ENCODE results near the gene TSPYL6.
"Not testable (repeated sequence)": the region's sequence is repeated elsewhere in the genome, so short reads cannot be mapped to it uniquely, and the experiment has no call there.

- TF ChIP-seq CTCF (conservative IDR thresholded peaks at IDR 0.05; ENCODE audit: low read depth, low read length); RAD21 (IDR thresholded peaks at IDR 0.05; ENCODE audit: low read length); FOS (IDR thresholded peaks at IDR 0.05; ENCODE audit: low read depth, low read length); POLR2A (IDR thresholded peaks at IDR 0.05; ENCODE audit: low read depth, low read length); RCOR1 (IDR thresholded peaks at IDR 0.05; ENCODE audit: insufficient replicate concordance, low read length): not testable (repeated sequence)
Measured at GRCh38 chr2:54294665-54295064, 38.6 kb upstream of the TSPYL6 start.

Measured in IMR-90 (cell line).